HG02943 (cell line): ENCODE measurements around the gene DGAT2.
"Not testable (repeated sequence)": the region's sequence is repeated elsewhere in the genome, so short reads cannot be mapped to it uniquely, and the experiment has no call there.

Experiments used
- ATAC-seq: cut with Tn5 transposase; IDR thresholded peaks from one replicate; pipeline ENCODE4 v1.9.1; 2021; ENCODE audit warnings: mild to moderate bottlenecking, low read depth, moderate library complexity; ENCODE audit not compliant: unreplicated experiment

DGAT2 gene

GRCh38 chr11:75748729-75749273 is 19.8 kb upstream of the DGAT2 start:
- ATAC-seq, result not testable (repeated sequence)

GRCh38 chr11:75754933-75755332 is 13.6 kb upstream of the DGAT2 start:
- not testable (repeated sequence) for ATAC-seq

GRCh38 chr11:75757651-75758050 is 10.9 kb upstream of the DGAT2 start:
- no peak for ATAC-seq

GRCh38 chr11:75759832-75760231 is 8.7 kb upstream of the DGAT2 start:
- no peak for ATAC-seq

GRCh38 chr11:75760243-75760642 is 8.3 kb upstream of the DGAT2 start:
- ATAC-seq, result no peak

GRCh38 chr11:75760710-75761493 is 7.7 kb upstream of the DGAT2 start:
- ATAC-seq, result no peak

- no peak for ATAC-seq
Measured at GRCh38 chr11:75762158-75762557, 6.4 kb upstream of the DGAT2 start.

GRCh38 chr11:75762885-75763284 is 5.7 kb upstream of the DGAT2 start:
- no peak for ATAC-seq

- ATAC-seq, result no peak
Measured at GRCh38 chr11:75763846-75764245, 4.7 kb upstream of the DGAT2 start.

GRCh38 chr11:75765116-75765515 is 3.5 kb upstream of the DGAT2 start:
- no peak for ATAC-seq

GRCh38 chr11:75766443-75767227 is 1.9 kb upstream of the DGAT2 start:
- ATAC-seq, result no peak

- no peak for ATAC-seq
Measured at GRCh38 chr11:75767228-75767572, 1.4 kb upstream of the DGAT2 start.

GRCh38 chr11:75767793-75768111 is 826 bp upstream of the DGAT2 start:
- no peak for ATAC-seq

GRCh38 chr11:75768909-75769771 is 562 bp downstream of the DGAT2 start:
- ATAC-seq, result no peak

- no peak for ATAC-seq
Measured at GRCh38 chr11:75770102-75770501, 1.5 kb downstream of the DGAT2 start.

- ATAC-seq, result no peak
Measured at GRCh38 chr11:75771646-75772410, 3.2 kb downstream of the DGAT2 start.

GRCh38 chr11:75773595-75774353 is 5.2 kb downstream of the DGAT2 start:
- peak; percentile 76 for ATAC-seq

- ATAC-seq, result no peak
Measured at GRCh38 chr11:75775056-75775455, 6.5 kb downstream of the DGAT2 start.

- ATAC-seq, result no peak
Measured at GRCh38 chr11:75776546-75776945, 8.0 kb downstream of the DGAT2 start.
